HG03442 (cell line): ENCODE data around the gene C1D.
"Not testable (repeated sequence)": the region's sequence is repeated elsewhere in the genome, so short reads cannot be mapped to it uniquely, and the experiment has no call there.

Experiments
- ATAC-seq: cut with Tn5 transposase; IDR thresholded peaks from one replicate; pipeline ENCODE4 v1.9.1; 2021; ENCODE audit warnings: mild to moderate bottlenecking, moderate library complexity; ENCODE audit not compliant: unreplicated experiment

Gene C1D

DNA sequence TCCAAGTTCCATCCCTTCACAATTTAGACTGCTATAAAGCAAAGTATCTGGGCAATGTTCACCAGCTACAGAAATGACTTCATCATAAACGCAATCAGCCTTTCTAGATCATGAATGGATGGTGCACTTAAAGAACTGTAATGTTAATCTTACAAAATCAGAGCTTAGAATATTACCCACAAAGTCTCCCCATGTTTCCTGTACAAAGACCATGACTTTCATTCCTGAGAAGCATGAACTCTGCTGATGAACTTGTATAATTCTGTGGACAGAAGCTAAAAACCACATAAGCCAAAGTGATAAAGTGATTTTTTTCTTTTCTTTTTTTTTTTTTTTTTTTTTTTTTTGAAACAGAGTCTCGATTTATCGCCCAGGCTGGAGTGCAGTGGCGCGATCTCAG, 53.3 kb downstream of the C1D start:
- ATAC-seq = no peak

DNA sequence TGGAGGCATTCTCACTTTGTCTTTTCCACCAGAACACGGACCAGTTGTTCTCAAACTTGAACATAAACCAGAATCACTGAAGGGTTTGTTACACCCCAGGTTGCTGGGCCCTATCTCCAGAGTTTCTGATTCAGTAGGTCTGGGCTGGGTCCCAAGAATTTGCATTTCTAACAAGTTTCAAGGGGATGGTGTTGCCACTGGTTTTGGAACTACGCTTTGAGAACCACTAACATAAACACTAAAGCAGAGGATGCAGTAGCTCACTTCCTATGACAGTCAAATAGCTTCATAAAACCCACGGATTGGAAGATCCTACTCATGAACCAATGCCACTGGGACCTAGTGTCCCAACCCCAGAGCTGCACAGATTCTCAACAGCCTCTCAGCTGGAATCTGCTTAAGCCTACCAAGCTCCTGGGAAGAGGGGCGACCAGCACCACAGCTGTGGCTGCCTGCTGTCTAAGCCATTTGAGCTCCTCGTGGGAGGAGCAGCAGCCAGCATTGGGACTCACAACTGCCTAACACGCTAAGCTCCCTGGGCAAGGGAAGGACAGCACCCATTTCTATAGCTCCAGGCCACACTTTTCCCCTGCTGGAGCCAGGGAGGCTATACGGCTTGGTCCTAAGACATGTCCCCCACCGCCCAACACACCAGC, 62.5 kb downstream of the C1D start:
- ATAC-seq = no peak

DNA sequence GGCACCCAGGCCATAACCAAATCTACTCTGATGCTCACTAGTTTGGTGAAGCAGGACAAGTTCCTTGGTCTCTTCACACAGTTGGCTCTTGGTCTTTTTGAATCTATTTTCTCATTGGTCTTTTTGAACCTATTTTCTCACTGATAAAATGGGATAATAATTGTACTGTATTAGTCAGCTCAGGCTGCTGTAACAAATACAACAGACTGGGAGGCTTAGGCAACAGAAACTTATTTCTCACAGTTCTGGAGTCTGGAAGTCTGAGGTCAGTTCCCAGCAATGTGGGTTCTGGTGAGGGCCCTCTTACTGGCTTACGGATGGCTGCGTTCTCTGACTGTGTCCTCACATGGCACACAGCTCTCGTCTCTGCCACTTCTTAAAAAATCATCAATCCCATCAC, 63.5 kb downstream of the C1D start:
- no peak for ATAC-seq

DNA sequence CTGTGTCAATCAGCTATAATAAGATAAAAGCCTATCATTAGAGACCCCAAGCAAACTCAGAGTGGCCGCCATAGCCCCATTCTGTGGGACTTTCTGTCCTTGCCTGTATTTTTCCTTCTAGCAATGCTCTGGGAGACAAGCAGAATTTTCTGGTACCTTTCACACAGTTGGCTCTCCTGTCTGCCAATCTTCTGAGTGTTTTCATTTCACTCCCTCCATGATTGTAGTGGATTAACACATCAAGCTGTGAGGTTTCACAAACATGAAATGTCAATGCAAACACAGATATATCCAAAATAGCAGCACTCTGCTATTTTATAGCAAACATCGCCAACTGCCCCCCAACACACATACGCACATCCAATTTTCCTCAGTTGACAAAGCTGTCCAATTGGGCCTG, 64.9 kb downstream of the C1D start:
- no peak for ATAC-seq

DNA sequence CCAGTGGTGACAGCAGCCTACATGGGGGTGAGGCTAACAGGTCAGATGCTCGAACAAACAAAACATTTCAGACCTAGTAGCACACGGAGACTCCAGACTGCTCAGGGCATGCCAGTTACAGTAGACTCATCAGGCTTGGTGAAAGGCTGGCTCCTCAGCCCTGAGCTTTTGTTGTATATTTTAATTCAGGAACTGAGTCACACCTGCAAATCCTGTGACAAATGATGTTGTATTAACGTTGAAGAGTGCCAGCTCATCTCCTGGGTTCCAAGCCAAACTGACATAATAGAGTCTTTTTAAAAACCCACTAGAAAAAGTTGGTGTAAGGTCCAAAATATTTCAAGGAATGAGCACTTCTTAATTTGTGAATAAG, 65.3 kb downstream of the C1D start:
- no peak for ATAC-seq

DNA sequence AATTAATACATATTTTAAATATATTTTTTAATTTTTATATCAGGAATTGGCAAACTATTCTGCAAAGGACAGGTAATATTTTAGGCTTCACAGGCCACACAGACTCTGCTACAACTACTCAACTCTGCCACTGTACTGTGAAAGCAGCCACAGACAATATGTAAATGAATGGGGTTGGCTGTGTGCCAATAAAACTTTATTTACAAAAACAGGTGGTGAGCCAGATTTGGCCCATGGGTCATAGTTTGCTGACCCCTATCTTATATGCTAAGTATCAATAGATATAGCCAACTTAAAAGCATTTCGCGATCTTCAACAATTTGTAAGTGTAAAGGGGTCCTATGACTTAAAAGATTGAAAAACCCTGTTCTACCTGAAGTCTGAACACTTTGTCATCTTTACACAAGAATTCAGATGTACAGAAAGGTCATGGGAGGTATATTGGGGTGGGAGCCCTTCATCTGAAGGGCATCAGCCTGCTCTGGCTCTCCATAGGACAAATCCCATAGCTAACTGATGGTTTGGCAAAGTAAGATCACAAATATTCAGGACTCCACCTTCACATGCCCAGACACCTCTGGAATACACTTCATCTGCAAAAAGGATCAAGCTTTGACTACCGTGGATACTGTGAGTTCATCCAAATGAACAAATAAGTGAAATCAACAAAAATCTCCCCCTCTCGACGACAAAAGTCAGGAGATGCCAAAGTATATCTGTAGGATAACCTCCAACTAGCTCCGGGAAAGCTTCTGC, 65.9 kb downstream of the C1D start:
- no peak for ATAC-seq

DNA sequence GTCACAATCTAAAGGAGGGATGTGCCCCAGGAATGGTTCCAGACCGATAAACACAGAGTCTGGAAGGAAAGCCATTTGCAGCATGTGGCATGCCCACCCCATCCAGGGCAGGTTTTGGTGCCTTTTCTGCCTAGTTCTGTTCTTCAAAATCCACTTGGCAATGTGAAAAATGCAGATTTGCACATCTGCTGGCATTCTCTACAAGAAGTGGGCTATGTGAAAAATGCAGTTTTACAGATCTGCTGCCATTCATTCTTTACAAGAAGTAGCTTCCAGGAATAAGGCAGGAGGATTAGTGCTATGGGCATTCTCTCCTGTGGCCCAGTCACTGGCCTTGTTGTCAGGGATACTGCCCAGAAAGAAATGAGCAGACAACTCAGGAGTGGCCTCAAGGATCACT, 68.1 kb downstream of the C1D start:
- no peak for ATAC-seq

DNA sequence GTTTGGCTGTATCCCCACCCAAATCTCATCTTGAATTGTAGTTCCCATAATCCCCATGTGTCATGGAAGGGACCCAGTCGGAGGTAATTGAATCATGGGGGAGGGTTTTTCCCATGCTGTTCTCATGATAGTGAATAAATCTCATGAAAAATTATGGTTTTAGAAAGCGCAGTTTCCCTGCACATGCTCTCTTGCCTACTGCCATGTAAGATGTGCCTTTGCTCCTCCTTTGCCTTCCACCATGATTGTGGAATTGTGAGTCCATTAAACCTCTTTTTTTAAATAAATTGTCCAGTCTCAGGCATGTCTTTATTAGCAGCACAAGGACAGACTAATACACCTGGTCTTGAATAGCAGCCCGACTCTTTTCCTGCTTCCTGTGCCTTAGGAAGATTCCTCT, 68.7 kb downstream of the C1D start:
- not testable (repeated sequence) for ATAC-seq

DNA sequence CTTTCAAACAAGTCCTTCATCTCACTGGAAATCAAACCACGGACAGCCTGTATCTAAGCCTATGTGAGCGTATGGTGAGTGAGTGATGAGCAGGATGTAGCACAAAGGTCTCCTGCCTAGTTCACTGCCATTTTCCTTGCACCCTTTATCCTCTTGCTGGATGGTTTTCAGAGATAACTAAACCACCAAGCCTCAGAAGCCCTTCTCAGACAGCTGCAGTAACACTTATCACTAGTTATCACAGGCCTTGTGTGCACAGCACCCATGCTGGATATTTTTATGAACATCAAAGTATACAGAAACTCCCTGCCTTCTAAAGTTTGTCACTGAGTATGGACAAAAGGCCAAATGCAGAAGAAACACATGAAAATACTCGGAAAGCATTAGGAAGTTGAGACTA, 69.5 kb downstream of the C1D start:
- ATAC-seq = no peak

DNA sequence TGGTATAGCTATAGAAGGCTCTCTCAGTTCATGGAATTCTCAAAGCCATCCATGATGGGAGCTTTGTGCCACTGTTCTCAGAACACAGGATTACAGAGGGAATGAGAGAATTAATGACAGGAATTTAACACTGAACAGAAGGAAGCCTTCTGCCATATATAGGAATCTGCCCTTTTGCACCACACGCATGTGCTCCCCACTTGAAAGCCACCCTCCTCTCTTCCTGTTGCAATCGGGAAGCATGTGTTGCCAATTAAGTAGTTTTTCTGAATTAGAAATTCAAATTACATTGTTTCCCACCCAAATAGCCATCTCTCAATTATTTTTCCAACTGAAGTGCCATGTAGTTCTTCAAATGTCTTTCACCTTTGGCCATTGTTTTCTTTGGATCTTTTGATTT, 71.3 kb downstream of the C1D start:
- no peak for ATAC-seq
